ENCODE data around the gene KIF3B.
"Not testable (repeated sequence)": the region's sequence is repeated elsewhere in the genome, so short reads cannot be mapped to it uniquely, and the experiment has no call there.

The KIF3B gene

DNA sequence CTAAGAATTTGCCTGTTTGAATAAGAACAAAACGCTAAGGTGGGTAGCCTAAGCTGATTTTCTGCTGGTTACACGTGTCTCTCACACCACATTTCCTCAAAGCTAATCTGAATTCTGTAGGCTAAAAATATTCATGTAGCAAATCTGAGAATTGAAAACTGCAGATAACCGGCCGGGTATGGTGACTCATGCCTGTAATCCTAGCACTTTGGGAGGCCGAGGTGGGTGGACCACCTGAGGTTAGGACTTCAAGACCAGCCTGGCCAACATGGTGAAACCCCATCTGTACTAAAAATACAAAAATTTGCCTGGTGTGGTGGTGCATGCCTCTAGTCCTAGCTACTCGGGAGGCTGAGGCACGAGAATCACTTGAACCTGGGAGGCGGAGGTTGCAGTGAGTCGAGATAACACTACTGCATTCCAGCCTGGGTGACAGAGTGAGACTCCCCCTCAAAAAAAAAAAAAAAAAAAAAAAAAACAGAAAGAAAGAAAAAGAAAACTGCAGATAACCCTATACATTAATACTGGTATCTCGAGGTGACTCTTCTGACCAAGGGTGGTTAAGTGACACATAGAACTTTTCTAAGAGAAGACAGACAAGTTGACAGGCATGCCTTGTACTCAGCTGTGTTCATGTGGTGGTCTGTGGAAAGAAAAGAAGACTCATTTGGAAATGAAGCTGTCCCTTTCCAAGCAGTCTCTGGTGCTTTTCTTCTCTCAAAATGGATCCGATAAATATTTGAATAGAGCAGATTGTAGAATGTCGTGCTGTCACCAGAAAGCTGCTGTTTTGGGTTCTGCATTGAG lies 55.9 kb downstream of the KIF3B start:
- no peak for DNase-seq

DNA sequence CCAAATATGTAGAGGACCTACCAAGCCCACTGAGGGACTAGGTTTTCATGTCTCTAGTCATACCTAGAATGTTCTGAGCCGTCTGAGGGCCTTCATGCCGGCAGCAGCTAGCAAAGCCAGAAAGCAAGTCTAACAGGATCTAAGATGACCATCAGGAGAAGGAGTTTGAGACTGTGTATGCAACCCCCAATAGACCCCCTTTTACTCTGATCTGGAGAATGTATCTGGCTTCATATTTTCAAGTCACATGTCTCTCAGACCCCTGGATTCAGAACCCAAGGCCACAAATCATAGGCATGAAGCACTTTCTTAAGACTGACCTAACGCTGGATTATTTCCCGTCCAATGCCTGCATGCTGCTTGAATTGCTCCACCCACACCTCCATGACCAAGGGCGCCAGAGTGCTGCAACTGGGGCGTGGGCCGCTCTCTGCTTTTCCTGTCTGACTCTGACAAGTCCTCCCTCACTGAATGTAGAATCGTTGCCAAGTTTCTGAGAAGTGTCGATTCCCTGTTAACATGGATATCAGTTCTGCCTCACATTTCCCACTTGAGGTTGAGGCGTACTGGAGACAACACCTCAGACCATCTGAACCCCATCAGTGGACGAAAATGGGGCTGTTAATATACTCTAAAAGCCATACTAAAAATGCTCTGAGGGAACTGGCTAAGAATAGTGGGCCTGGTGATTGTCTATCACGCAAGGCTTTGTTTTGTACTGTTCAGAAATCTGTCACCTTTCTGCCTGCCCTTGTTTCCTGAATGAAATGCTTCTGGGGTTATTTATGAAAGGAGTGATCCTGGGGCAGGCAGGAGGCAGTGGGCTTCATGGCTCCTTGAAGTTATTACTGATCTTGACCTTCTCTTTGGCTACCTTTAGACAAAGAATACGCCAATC lies 56.8 kb downstream of the KIF3B start:
- no peak for DNase-seq

DNA sequence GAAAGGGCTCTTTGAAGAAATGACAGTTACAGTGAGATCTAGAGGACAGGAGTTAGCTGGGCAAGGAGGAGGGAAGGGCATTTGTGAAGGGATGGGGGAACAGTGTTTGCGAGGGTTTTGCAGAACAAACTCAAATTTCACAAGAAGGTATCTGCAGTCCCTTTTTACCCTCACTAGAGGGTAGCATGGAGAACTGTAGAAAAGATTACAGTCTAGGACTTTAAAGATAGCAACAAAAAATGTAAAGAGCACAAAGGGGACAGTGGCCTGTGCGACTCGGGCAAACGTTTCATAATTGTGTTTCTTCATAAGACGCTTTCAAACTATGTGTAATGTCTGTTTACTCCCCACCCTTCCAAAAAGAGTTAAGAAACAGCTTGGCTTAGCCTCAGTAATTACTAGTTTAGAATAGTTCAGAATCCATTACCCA lies 59.5 kb downstream of the KIF3B start:
- no peak for DNase-seq

DNA sequence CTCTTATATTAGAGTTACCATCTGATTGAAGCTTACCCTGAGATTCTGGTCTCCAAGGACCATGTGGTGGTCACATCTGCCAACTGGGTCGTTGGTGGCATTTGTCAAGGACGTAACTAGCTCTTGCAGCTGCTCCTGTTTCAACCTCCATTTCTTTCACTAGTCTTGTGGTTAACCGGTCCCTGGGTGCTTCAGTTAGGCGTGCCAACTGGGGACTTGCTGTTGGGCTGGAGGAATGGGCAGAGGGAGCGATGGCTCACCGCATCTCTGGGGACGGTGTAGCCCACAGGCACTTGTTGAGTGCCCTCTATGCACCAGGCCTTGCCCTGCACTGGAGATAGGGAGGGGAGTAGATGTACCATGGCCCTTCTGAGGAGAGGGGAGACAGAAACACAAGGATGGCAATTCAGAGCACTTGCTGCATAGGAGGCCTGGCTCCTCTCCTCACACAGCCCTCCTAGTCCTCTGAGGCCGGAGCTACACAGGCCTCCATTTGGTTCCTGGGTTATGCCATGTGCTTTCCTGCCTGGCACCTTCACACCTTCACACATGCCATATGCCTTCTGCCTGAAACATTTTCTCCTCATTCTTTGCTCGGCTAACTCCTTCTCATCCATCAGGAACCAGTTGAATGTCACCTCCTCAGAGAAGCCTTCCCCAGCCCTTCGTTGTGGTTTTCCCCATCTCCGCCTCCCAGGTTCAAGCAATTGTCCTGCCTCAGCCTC lies 60.6 kb downstream of the KIF3B start:
- no peak for DNase-seq

GRCh38 chr20:32338665-32339064 lies 61.2 kb downstream of the KIF3B start:
- DNase-seq = no peak

GRCh38 chr20:32339116-32339515 lies 61.7 kb downstream of the KIF3B start:
- DNase-seq = no peak

- DNase-seq = not testable (repeated sequence)
Observed at GRCh38 chr20:32341053-32341452, 63.6 kb downstream of the KIF3B start.

- no peak for DNase-seq
Observed at GRCh38 chr20:32343439-32343838, 66.0 kb downstream of the KIF3B start.

DNA sequence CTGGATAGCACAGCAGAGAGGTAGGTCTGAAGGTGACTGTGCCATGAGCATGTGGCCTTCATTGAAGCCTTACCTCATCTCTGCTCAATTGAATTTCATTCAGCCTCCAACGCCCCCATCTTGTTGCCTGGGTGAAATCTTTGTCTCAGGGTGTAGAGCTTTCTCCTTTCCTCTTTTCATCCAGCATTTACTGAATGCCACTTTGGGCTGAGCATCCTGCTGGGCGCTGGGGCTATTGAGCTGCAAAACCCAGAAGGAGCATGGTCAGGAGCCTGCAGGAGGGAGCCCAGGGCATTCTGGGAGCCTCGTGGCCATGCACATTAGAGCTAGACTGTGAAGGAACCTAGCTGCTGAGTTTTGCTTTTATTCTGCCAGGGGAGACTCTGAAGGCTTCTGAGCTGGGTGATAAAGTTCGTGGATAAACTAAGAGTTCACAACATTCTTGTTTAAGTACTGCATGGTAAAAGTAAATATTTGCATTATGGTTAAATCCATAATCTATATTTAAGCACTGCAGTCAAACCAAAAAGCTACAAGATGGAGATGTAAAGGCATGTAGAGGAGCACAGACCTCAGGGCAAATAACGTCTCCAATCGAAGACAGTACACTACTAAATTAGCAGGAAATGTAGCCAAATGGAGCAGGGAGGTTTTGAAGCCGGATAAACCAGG lies 67.5 kb downstream of the KIF3B start:
- DNase-seq = no peak

- no peak for DNase-seq
Observed at GRCh38 chr20:32348207-32348606, 70.8 kb downstream of the KIF3B start.

GRCh38 chr20:32350421-32350820 lies 73.0 kb downstream of the KIF3B start:
- no peak for DNase-seq

GRCh38 chr20:32352121-32352720 lies 74.8 kb downstream of the KIF3B start:
- no peak for DNase-seq

DNA sequence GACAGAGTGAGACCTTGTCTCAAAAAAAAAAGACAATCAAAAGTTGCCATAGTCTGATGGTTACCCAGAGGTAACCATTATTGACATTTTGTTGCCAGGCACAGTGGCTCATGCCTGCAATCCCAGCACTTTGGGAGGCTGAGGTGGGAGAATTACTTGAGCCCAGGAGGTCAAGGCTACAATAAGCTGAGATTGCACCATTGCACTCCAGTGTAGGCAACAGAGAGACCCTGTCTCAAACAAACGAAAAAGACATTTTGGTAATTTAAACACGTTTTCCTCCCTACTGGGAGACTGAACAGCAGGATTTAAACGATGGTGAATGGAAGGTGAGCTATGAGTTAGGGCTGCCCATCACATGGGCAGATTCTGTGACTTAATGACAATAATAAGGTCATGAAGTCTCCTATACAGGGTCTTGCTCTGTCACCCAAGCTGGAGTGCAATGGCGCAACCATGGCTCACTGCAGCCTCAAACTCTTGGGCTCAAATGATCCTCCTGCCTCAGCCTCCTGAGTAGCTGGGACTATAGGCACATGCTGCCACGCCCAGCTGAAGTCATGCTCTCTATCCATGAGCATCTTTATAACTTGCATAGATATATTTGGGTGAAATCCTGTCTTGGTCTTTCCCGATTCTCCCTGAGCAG lies 76.5 kb downstream of the KIF3B start:
- no peak for DNase-seq

DNA sequence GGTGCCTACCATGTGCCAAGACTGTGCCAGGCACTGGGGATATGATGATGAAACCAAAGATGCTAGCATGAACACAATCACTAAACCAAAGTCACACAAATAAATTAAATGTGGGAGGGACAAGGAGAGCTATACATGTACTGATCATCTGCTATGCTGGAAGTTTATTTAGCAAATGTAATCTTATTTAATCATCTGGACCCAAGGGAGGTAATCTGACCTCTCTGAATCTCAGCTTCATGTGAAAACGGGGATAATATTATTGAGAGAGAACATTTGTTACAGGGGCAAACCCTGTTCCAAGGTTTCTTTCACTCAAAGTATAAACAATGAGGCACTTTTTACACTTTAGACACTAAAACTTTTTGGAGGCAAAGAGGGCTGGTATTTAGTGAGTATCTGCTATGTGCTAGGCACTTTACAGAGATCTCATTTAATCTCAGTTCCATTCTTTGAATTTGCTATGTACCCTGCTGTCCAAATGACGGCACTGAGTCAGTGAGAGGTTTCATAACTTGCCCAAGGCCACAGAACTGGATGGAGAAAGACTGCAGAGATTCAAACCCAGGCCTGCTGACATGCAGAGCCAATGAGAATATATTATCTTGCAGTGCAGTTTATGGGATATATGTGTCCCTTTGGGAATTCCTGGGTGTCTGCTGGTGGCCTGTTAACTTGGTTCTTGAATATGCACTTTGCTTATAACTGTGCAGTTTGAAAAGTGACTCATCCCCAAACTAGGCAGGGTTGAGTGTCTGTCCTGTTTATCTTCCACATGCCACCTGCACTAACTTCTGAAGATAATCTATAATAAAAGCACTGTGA lies 77.4 kb downstream of the KIF3B start:
- DNase-seq = no peak

- no peak for DNase-seq
Observed at GRCh38 chr20:32355417-32355841, 78.0 kb downstream of the KIF3B start.

GRCh38 chr20:32355907-32356621 lies 78.6 kb downstream of the KIF3B start:
- not testable (repeated sequence) for DNase-seq

DNA sequence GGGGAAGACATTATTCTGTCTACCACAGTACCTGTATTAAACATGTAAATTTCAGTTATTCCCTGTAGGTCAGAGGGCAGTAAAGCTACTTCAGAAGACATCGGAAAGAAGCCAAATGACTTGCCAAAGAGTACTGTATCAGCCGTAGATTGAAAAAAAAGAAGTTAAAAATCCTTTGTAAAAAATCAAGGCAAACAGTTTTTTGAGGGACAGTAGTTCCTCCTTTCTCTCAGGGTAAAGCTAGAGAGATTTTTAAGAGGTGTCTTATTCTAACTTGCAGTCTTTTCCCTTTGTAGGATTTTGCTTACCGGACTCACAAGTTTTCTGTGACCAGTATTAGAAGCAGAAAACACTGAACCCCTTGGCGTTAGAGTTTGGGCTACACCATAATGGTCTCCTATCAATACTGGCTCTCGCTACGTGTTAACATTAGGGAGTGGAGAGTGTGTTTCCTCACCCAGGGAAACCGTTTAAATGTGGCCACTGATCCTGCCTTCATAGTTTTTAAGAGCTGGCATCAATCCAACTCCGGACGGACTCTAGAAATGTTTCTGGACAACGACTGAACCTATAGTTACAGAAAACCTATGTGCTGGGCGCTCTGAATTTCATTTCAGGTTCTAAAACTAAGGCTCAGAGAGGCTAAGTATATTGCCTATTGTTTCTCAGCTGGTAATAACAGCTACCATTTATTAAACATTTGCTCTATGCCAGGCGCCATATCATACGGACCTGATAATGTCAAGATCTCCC lies 79.3 kb downstream of the KIF3B start:
- DNase-seq = no peak

DNA sequence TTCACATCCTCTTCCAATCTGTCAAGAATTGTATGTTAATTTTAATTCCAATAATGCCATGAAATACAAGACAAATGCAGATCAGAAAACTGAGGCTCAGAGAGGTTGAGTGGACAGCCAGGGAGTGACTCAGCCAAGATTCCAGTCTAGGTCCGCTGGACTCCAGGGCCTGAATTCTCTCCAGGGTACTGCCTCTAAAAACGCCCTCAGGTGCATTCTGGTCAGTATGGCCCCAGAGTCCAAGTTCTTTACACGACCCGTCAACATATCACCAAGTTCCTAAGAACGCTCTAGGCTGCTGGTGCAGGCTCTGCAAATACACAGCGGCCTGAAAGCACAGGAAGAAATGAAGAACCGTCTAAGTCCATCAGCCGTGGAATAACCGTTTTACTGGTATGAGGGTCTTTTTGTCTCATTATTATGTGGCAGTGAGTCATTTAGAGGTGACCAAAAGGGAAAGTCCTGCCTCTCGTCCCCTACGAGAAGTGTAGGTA lies 80.0 kb downstream of the KIF3B start:
- DNase-seq = no peak

Data from NCI-H1436 treated with DMSO at 0.1 percent for 48 hours (cell line).